Measurements from ENCODE around the gene C20orf173.
"Not testable (repeated sequence)": the region's sequence is repeated elsewhere in the genome, so short reads cannot be mapped to it uniquely, and the experiment has no call there.

Gene C20orf173

GRCh38 chr20:35546127-35546526 is 16.7 kb upstream of the C20orf173 start:
- Histone ChIP-seq H3K4me3 (ENCODE audit: insufficient read depth, low read length, poor library complexity, severe bottlenecking) (no peak overlapping the region), H3K27me3 (ENCODE audit: low read length) (no peaks in the 10 kb centered on the region), H3K4me2 (ENCODE audit: low read depth, low read length, poor library complexity, severe bottlenecking) (no peak overlapping the region), H3K9ac (ENCODE audit: low read length) (no peak overlapping the region), H3K9me2 (replicated peaks; ENCODE audit: insufficient read depth, low read length) (no peaks in the 10 kb centered on the region), H3F3A (ENCODE audit: insufficient read depth) (peaks cover 2% of the 10 kb centered on the region; the same call in 1 of the 2 replicates), H3K27ac (ENCODE audit: low read depth, low read length) (no peak overlapping the region), H4K20me1 (ENCODE audit: low read depth, low read length) (no peaks in the 10 kb centered on the region), H3K79me2 (ENCODE audit: insufficient read depth, low read length) (no peaks in the 10 kb centered on the region), H3K36me3 (ENCODE audit: low read length) (peaks cover 5% of the 10 kb centered on the region; the same call in 1 of the 2 replicates), H2AFZ (ENCODE audit: low read depth, low read length, severe bottlenecking) (no peak overlapping the region), H3K9me3 (ENCODE audit: insufficient read depth, low read length) (no peaks in the 10 kb centered on the region)
- TF ChIP-seq CTCF (IDR thresholded peaks at IDR 0.05; ENCODE audit: insufficient read depth, low read length, poor library complexity, severe bottlenecking), result no peak

GRCh38 chr20:35544941-35545340 is 15.5 kb upstream of the C20orf173 start:
- not testable (repeated sequence) for H3K4me2 ChIP-seq (ENCODE audit: low read depth, low read length, poor library complexity, severe bottlenecking); H3K36me3 ChIP-seq (ENCODE audit: low read length); H3K27ac ChIP-seq (ENCODE audit: low read depth, low read length); H3F3A ChIP-seq (ENCODE audit: insufficient read depth); H3K9me2 ChIP-seq (replicated peaks; ENCODE audit: insufficient read depth, low read length); H3K4me3 ChIP-seq (ENCODE audit: insufficient read depth, low read length, poor library complexity, severe bottlenecking); H3K27me3 ChIP-seq (ENCODE audit: low read length); H4K20me1 ChIP-seq (ENCODE audit: low read depth, low read length); H3K9me3 ChIP-seq (ENCODE audit: insufficient read depth, low read length); H3K79me2 ChIP-seq (ENCODE audit: insufficient read depth, low read length); H3K9ac ChIP-seq (ENCODE audit: low read length); H2AFZ ChIP-seq (ENCODE audit: low read depth, low read length, severe bottlenecking)

- Histone ChIP-seq H3F3A (ENCODE audit: insufficient read depth) (peaks cover 11% of the 10 kb centered on the region; the same call in 1 of the 2 replicates), H3K27me3 (ENCODE audit: low read length) (no peaks in the 10 kb centered on the region), H3K79me2 (ENCODE audit: insufficient read depth, low read length) (no peaks in the 10 kb centered on the region), H3K4me3 (ENCODE audit: insufficient read depth, low read length, poor library complexity, severe bottlenecking) (no peak overlapping the region), H3K9ac (ENCODE audit: low read length) (no peak overlapping the region), H3K36me3 (ENCODE audit: low read length) (peaks cover 5% of the 10 kb centered on the region; the same call in 1 of the 2 replicates), H3K9me2 (replicated peaks; ENCODE audit: insufficient read depth, low read length) (no peaks in the 10 kb centered on the region), H3K9me3 (ENCODE audit: insufficient read depth, low read length) (no peaks in the 10 kb centered on the region), H2AFZ (ENCODE audit: low read depth, low read length, severe bottlenecking) (no peak overlapping the region), H4K20me1 (ENCODE audit: low read depth, low read length) (no peaks in the 10 kb centered on the region), H3K27ac (ENCODE audit: low read depth, low read length) (no peak overlapping the region), H3K4me2 (ENCODE audit: low read depth, low read length, poor library complexity, severe bottlenecking) (no peak overlapping the region)
- TF ChIP-seq CTCF (IDR thresholded peaks at IDR 0.05; ENCODE audit: insufficient read depth, low read length, poor library complexity, severe bottlenecking) (no peak), EZH2phosphoT487 (conservative IDR thresholded peaks at IDR 0.05; ENCODE audit: low read length) (no peak)
Measured at GRCh38 chr20:35544436-35544835, 15.0 kb upstream of the C20orf173 start.

GRCh38 chr20:35542990-35543389 is 13.5 kb upstream of the C20orf173 start:
- Histone ChIP-seq H2AFZ (ENCODE audit: low read depth, low read length, severe bottlenecking) (no peak overlapping the region), H3K27me3 (ENCODE audit: low read length) (no peaks in the 10 kb centered on the region), H3K36me3 (ENCODE audit: low read length) (no peaks in the 10 kb centered on the region), H3K79me2 (ENCODE audit: insufficient read depth, low read length) (no peaks in the 10 kb centered on the region), H3K9me3 (ENCODE audit: insufficient read depth, low read length) (no peaks in the 10 kb centered on the region), H4K20me1 (ENCODE audit: low read depth, low read length) (no peaks in the 10 kb centered on the region), H3K27ac (ENCODE audit: low read depth, low read length) (no peak overlapping the region), H3K9me2 (replicated peaks; ENCODE audit: insufficient read depth, low read length) (no peaks in the 10 kb centered on the region), H3K4me2 (ENCODE audit: low read depth, low read length, poor library complexity, severe bottlenecking) (peak overlapping the region; percentile 87), H3K4me3 (ENCODE audit: insufficient read depth, low read length, poor library complexity, severe bottlenecking) (no peak overlapping the region), H3F3A (ENCODE audit: insufficient read depth) (peaks cover 14% of the 10 kb centered on the region; the same call in 1 of the 2 replicates), H3K9ac (ENCODE audit: low read length) (no peak overlapping the region)
- no peak for TF ChIP-seq EZH2phosphoT487 (conservative IDR thresholded peaks at IDR 0.05; ENCODE audit: low read length)
- no peak for TF ChIP-seq CTCF (IDR thresholded peaks at IDR 0.05; ENCODE audit: insufficient read depth, low read length, poor library complexity, severe bottlenecking)

Measured in SU-DHL-6 (cell line).